Effector memory CD4-positive, alpha-beta T cell (primary cell): ENCODE data around the gene SLC44A1.

Experiments
- DNase-seq, 3 donors: peaks; one replicate each; pipeline ENCODE4 v3.0.0-alpha.2; 2020
- H3K27ac ChIP-seq: 2 replicates; pipeline ENCODE4 v1.7.0; 2013; ENCODE audit warnings: mild to moderate bottlenecking, low read length, moderate library complexity; ENCODE audit not compliant: insufficient read depth, poor library complexity, severe bottlenecking
- H3K27me3 ChIP-seq: replicated peaks from 2 replicates; pipeline ENCODE4 v1.7.0; 2013; ENCODE audit warnings: mild to moderate bottlenecking, low read length; ENCODE audit not compliant: insufficient read depth, control insufficient read depth, poor library complexity, severe bottlenecking
- H3K36me3 ChIP-seq: 2 replicates; pipeline ENCODE4 v1.7.0; 2013; ENCODE audit warnings: mild to moderate bottlenecking, low read length, moderate library complexity; ENCODE audit not compliant: control insufficient read depth, insufficient read depth
- H3K4me1 ChIP-seq: 2 replicates; pipeline ENCODE4 v1.7.0; 2013; ENCODE audit warnings: low read length, mild to moderate bottlenecking; ENCODE audit not compliant: control insufficient read depth, insufficient read depth, poor library complexity, severe bottlenecking
- H3K4me3 ChIP-seq: 2 replicates; pipeline ENCODE4 v1.7.0; 2013; ENCODE audit warnings: low read length, low read depth, mild to moderate bottlenecking; ENCODE audit not compliant: insufficient read depth, poor library complexity, severe bottlenecking
- H3K9me3 ChIP-seq: 2 replicates; pipeline ENCODE4 v1.7.0; 2013; ENCODE audit warnings: mild to moderate bottlenecking, low read length, moderate library complexity; ENCODE audit not compliant: control insufficient read depth

Gene SLC44A1

DNA sequence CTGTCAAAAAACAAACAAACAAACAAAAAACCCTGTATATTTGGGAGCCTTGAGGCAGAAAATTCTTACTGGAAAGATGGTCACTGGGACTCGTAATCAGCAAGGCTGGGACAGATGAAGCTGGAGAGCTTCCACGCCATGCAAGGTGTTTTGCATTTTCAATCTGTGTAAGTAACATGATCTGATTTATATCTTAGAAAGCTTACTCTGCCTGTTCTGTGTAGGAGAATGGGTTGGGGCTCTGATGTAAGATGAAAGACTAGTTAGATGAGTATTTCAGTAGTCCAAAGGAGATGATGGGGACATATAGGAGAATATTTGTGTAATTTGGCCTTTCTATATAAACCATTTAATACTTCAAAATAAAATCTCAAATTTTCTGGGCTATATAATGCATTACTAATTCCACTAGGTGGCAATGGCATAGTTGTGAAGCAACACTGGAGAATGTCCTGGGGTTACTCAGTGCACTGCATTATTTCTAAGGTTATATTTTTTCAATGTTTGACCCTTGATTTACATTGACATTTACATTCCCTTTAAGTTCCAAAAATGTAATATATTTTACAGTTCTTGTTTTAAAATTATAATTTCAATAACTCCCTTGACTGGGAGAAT, 181.5 kb downstream of the SLC44A1 start:
- Histone ChIP-seq H3K9me3 (no peaks in the 10 kb centered on the region), H3K36me3 (no peaks in the 10 kb centered on the region), H3K4me1 (no peaks in the 10 kb centered on the region), H3K27me3 (no peaks in the 10 kb centered on the region), H3K4me3 (no peak overlapping the region), H3K27ac (no peak overlapping the region)
- DNase-seq, result no peak

- no peaks in the 10 kb centered on the region for H3K36me3 ChIP-seq
- no peaks in the 10 kb centered on the region for H3K27me3 ChIP-seq
- H3K27ac ChIP-seq, result no peak overlapping the region
- H3K4me1 ChIP-seq, result no peaks in the 10 kb centered on the region
- no peak for DNase-seq
- no peaks in the 10 kb centered on the region for H3K9me3 ChIP-seq
- H3K4me3 ChIP-seq, result no peak overlapping the region
Observed at GRCh38 chr9:105426657-105427056, 182.2 kb downstream of the SLC44A1 start.

DNA sequence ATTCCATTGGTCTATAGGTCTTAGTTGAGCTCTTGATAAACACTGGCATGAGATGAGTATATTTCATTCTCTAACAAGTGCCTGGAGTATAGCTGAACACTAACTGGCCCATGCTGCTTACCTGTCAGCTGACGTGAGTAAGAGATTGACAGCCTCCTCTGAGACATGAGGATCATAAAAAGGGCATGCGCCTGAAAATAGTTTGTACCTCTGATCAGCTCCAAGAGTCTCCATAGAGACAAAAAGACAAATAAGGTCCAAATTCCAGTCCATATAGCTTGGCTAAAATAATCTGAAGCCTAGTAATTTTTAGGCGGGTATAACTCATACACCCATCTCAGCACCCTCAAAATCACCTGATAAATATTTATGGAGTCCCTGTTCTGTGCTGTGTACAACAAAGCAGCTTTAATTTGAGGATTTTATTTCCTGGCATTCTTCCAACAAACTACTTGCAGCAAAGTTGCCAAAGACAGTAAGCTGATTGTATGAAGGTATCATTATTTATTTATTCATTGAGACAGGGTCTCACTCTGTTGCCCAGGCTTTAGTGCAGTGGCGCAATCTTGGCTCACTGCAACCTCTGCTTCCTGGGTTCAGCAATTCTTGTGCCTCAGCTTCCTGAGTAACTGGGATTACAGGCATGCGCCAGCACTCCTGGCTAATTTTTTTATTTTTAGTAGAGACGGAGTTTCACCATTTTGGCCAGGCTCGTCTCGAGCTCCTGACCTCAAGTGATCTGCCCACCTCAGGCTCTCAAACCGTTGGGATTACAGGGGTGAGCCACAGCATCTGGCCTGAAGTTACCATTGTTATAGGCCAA, 187.2 kb downstream of the SLC44A1 start:
- no peaks in the 10 kb centered on the region for H3K4me1 ChIP-seq
- H3K9me3 ChIP-seq, result no peaks in the 10 kb centered on the region
- H3K36me3 ChIP-seq, result no peaks in the 10 kb centered on the region
- no peak overlapping the region for H3K27ac ChIP-seq
- DNase-seq, result no peak
- H3K4me3 ChIP-seq, result no peak overlapping the region
- no peaks in the 10 kb centered on the region for H3K27me3 ChIP-seq

DNA sequence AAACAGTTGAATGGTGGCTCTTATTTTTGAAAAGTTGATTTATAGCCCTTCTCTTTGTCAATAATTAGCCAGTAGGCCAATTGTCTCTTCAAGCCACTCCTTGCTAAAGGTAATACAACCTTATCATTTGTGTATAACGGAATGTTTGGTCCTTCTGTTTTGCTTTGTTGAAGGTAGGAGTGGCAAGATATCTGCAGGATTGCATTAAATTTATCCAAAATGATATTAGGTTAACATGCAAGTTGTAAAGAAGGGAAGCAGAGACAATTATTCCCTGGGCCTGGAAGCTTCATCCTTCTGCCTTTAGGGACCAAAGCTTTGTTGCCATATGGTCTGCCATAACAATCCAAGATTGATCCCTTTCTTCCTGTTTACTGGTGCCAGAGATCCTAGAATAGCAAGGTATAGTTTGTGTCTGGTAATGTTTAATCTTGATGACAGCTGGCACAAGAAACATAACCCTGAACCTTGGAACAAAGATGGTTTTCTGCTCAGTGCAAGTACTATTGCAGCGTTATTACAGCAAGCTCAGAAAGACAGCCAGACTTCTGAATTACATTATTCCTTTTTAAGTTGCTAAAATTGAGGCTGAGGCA, 187.9 kb downstream of the SLC44A1 start:
- no peaks in the 10 kb centered on the region for H3K27me3 ChIP-seq
- H3K36me3 ChIP-seq, result no peaks in the 10 kb centered on the region
- H3K9me3 ChIP-seq, result no peaks in the 10 kb centered on the region
- no peak overlapping the region for H3K4me3 ChIP-seq
- DNase-seq, result no peak
- no peaks in the 10 kb centered on the region for H3K4me1 ChIP-seq
- no peak overlapping the region for H3K27ac ChIP-seq

DNA sequence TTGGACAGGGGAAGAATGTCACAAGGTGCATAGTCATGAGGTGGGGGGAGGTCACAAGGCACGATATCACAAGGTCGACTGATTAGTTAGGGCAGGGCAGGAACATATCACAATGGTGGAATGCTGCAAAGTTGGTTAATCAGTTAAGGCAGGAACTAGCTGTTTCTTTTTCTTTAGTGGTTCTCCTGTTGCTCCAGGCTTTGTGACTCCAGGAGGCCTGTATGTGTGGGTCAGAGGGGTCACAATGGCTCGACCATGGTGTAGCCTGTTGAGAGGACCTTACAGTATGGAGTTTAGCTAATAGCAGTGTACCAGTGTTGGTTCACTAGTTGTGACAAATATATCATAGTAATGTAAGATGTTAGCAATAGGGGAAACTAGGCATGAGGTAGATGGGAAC, 191.0 kb downstream of the SLC44A1 start:
- no peak overlapping the region for H3K4me3 ChIP-seq
- H3K9me3 ChIP-seq, result no peaks in the 10 kb centered on the region
- no peak for DNase-seq
- no peaks in the 10 kb centered on the region for H3K27me3 ChIP-seq
- no peaks in the 10 kb centered on the region for H3K4me1 ChIP-seq
- H3K36me3 ChIP-seq, result no peaks in the 10 kb centered on the region
- H3K27ac ChIP-seq, result no peak overlapping the region

GRCh38 chr9:105436783-105437182, 192.3 kb downstream of the SLC44A1 start:
- DNase-seq, result no peak
- H3K4me3 ChIP-seq, result no peak overlapping the region
- H3K9me3 ChIP-seq, result no peaks in the 10 kb centered on the region
- no peaks in the 10 kb centered on the region for H3K27me3 ChIP-seq
- H3K27ac ChIP-seq, result no peak overlapping the region
- H3K36me3 ChIP-seq, result no peaks in the 10 kb centered on the region
- H3K4me1 ChIP-seq, result no peaks in the 10 kb centered on the region

DNA sequence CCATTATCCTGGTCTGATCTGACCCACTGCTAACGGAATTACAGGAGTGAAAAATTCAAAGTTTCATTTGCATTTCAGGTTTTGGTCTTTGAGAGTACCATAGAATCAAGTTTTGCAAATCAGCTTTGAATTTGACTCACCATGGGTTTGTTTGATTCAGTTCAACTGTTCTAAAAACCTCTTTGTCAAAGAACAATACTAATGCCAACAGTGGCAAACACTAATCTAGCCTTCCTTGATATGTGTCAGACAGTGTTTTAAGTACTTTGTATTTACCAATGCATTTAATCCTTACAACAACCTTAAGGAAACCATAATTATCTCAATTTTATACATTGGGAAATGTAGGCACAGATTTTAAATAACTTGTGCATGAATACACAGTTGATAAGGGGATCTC, 193.3 kb downstream of the SLC44A1 start:
- Histone ChIP-seq H3K27ac (no peak overlapping the region), H3K4me1 (no peaks in the 10 kb centered on the region), H3K4me3 (no peak overlapping the region), H3K27me3 (no peaks in the 10 kb centered on the region), H3K9me3 (no peaks in the 10 kb centered on the region), H3K36me3 (no peaks in the 10 kb centered on the region)
- no peak for DNase-seq

- Histone ChIP-seq H3K4me3 (no peak overlapping the region), H3K36me3 (no peaks in the 10 kb centered on the region), H3K27ac (no peak overlapping the region), H3K4me1 (no peaks in the 10 kb centered on the region), H3K27me3 (no peaks in the 10 kb centered on the region), H3K9me3 (no peaks in the 10 kb centered on the region)
- DNase-seq, result no peak
Observed at GRCh38 chr9:105438141-105438806, 193.8 kb downstream of the SLC44A1 start.

GRCh38 chr9:105439428-105439827, 195.0 kb downstream of the SLC44A1 start:
- Histone ChIP-seq H3K4me3 (no peak overlapping the region), H3K4me1 (no peaks in the 10 kb centered on the region), H3K27me3 (no peaks in the 10 kb centered on the region), H3K9me3 (no peaks in the 10 kb centered on the region), H3K36me3 (no peaks in the 10 kb centered on the region), H3K27ac (no peak overlapping the region)
- no peak for DNase-seq
